SKM-1 (cell line): ENCODE measurements around the gene LALBA.
"Not testable (repeated sequence)": the region's sequence is repeated elsewhere in the genome, so short reads cannot be mapped to it uniquely, and the experiment has no call there.

Experiments used
- DNase-seq: peaks from one replicate; lab custom pipeline; 2025; ENCODE audit not compliant: unreplicated experiment; lab: John Stamatoyannopoulos, UW

LALBA gene

GRCh38 chr12:48532601-48533000, 37.2 kb downstream of the LALBA start:
- no peak for DNase-seq

GRCh38 chr12:48527891-48528670, 41.8 kb downstream of the LALBA start:
- no peak for DNase-seq

- no peak for DNase-seq
Measured at GRCh38 chr12:48525332-48525731, 44.5 kb downstream of the LALBA start, which contains the start of gene OR8S1. Gene OR8S1, plus strand, starts transcription at chr12:48525632. Its CDS starts 0 bp downstream, at chr12:48525632.

GRCh38 chr12:48520381-48520780, 49.5 kb downstream of the LALBA start:
- DNase-seq = not testable (repeated sequence)
